GM18907 (cell line): Measurements from ENCODE around the gene ATXN10.

Experiments
- ATAC-seq: cut with Tn5 transposase; IDR thresholded peaks from one replicate; pipeline ENCODE4 v1.9.1; 2021; ENCODE audit warnings: mild to moderate bottlenecking, moderate library complexity; ENCODE audit not compliant: unreplicated experiment

Gene ATXN10

DNA sequence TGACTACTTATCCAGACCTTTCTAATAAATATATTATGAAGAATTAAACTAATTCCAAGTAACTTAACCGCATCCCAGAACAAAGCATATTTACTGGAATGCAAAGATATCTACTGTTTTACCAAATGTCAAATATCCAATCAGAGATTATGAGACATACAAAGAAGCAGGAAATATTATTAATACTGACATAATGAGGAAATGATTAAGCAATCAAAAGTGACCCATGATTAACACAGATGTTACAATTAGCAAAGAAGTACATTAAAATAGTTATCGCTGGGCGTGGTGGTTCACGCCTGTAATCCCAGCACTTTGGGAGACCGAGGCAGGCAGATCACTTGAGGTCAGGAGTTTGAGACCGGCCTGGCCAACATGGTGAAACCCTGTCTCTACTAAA is 200.1 kb downstream of the ATXN10 start:
- no peak for ATAC-seq

DNA sequence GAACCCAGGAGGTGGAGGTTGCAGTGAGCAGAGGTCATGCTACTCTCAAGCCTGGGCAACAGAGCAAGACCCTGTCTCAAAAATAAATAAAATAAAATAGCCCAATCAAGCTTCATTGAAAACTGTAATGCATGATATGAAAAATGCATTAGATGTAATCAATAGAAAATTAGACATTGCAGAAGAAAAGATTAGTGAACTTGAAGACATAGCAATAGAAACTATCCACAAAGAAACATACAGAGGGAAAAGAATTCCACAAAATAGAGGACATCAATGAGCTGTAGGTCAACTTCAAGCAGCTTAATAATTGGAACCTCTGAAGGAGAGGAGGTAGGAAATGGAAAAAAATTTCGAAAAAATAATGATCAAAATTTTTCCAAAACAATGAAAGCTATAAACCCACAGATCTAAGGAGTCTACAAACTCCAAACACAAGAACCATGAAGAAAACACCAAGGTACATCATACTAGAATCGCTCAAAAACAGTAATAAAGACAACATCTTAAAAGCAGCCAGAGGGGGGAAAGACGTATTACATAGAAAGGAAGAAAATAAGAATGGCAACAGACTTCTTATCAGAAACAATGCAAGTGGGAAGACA is 201.1 kb downstream of the ATXN10 start:
- no peak for ATAC-seq

DNA sequence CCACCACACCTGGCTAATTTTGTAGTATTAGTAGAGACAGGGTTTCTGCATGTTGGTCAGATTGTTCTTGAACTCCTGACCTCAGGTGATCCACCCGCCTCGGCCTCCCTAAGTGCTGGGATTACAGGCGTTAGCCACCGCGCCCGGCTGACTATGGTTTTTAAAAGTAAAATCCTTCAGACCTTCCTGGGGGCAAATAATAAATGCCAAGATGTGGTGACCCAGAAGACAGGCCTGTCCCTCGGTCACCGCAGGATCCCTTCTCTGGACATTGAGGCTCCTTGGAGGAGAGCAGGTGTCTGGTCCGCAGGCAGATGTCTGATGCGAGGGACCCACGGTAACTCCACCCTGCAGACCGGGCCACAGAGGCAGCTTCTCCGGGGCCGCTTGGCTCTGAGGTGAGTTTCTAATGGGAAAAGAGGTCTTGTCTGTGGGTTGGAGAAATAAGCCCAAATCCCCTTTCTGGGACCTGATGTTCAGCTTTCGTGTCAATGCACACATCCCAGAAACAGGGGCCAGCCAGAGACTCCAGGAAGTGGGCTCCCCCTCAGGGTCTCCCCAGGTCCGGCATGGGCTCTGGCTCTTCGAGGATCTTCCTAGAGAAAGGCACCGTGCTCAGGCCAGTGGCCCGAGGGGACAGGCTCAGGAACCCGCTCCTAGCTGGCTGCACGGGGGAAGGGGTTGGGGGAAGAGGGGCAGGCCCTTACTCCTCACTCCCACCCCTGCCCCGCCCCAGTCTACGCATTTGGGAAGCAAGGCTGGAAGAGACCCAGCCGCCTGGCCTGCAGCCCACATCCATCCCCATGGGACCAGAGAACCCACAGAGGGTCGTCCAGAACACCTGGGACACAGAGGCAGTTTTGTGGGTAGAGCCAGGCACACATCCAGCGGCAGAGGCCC is 204.8 kb downstream of the ATXN10 start:
- ATAC-seq = no peak

DNA sequence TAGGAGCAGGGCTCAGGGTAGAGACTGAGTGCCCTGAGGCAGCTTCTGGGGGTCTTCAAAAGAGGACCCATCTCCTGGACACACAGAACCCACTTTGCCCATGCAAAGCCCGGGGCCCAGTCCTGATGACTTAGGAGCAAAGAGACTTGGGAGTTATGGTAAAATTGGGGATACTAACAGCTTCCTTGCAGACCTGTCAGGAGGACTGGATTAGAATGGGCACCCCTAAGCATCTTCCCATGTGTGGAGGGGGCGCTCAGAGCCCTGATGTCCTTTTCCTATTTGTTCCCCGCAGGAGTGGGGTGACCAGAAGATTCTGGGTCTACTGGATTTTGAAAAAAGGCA is 205.4 kb downstream of the ATXN10 start:
- no peak for ATAC-seq

DNA sequence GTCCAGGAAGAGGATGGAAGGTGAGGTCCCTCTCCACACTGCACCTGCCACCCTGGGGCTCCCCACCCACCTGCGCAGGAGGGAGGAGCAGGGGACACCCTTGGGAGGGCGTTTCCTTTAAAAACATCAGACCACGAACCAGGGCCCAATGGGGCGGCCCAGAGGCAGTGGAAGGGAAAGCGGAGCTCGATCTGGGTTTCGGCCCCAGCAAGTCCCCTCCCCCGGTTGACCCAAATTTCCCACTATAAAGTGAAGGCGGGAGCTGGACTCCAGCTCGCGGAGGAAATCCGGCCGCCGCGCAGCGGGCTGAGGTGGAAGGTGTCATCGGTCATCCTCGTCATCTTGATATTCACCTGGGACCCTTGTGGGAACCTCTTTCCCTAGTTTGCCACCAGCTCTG is 206.0 kb downstream of the ATXN10 start:
- no peak for ATAC-seq

DNA sequence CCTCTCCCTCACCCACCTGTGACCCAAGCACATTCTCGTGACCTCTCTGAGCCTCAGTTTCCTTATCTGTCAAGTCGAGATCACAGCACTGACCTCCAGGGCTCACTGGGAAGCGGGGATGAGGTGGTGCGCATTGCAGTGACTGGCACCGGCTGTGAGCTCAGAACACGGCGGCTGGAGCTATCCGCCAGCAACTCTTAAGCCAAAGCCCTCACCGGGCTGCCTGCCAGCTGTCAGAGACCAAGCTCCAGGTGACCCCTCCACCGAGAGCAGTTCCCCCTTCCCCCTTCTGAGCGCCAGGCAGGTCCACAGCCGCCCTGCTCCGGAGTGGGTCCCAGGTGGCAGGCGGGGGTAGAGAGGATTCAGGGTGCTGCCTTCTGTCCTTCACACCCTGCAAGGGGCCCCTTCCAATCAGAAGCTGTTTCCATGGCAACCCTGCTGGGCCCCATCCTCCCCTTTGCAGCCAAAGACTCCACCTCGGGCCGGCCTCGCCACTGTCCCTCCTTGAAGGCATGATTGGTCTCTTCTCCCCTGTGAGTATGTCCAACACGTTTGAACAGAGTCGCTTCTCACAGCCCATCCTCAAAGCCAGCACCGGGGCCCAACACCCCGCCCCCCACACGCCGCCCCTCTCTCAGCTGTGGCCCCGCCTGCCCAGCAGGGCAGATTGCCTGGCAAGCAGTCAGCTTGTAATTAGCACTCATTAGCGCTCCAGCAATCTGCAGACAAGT is 206.6 kb downstream of the ATXN10 start:
- no peak for ATAC-seq

DNA sequence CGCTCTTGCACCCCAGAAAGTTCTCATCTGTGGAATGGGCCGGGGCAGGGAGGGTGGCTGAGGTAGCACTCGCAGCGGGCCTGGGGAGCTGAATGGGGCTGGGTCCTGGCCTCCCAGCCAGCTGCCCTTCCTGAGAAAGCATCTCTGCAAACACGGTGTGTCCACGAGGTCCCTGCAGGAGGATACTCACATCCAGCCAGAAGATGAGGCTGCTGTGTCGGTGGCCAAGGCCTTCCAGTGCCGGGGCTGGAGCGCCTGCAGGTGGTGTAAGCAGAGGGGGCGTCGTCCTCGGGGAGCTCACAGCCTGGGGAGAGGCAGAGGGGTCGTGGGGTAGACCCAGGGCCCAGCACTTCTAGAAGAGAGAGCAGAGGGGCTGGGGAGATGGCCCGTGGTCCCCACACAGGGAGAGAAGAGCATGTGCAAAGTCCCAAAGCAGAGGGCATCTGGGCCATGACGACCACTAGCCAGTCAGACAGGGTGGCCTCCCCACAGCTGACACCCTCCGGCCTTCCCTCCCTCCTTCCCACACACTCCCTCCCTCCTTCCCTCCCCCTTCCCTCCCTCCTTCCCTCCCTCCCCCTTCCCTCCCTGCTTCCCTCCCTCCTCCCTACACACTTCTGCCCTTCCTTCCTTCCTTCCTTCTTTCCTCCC is 207.4 kb downstream of the ATXN10 start:
- ATAC-seq = no peak

DNA sequence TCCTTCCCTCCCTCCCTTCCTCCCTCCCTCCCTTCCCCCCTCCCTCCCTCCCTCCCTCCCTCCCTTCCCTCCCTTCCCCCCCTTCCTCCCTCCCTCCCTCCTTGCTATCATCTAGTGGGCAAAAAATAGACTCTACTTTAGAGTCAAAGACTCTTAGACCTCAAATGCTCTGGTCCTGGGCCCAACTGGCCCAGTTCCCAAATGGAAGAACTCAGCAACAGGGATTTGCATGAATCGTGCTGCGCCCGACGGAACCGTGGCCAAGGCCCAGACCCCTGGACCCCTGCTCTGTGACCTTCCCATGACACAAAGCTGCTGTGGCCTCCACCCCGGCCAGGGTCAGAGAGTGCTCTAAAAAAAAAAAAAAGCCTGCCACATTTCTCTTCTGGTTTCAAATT is 207.9 kb downstream of the ATXN10 start:
- ATAC-seq = no peak

DNA sequence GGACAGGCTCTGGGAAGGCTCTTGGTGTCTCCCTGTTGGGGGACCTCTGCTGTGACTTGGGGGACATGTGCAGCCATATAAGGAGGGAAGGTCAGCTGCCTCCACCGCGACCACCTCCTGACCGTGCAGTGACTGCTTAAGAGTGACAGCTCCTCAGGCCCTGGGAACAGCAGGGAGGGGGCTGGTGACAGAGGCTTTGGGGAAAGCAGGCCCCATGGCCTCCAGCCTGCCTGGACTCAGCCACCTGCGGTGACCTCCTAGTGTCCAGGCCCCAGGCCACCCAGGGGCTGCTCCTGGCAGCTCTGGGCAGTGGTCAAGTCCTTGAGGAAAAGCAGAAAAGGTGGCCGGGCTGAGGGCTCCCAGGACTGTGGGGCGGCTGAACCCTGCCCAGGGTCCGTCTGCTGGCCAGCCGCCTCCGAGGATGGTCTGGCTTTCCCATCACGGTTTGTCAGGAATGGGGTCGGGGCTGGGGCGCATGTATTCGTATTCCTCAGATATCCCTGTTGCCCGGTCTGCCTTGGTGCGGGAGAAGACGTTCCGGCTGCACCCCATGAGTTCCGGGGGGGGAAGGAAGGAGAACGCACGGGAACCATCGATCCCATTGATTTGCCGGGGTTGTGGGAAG is 208.6 kb downstream of the ATXN10 start:
- no peak for ATAC-seq

DNA sequence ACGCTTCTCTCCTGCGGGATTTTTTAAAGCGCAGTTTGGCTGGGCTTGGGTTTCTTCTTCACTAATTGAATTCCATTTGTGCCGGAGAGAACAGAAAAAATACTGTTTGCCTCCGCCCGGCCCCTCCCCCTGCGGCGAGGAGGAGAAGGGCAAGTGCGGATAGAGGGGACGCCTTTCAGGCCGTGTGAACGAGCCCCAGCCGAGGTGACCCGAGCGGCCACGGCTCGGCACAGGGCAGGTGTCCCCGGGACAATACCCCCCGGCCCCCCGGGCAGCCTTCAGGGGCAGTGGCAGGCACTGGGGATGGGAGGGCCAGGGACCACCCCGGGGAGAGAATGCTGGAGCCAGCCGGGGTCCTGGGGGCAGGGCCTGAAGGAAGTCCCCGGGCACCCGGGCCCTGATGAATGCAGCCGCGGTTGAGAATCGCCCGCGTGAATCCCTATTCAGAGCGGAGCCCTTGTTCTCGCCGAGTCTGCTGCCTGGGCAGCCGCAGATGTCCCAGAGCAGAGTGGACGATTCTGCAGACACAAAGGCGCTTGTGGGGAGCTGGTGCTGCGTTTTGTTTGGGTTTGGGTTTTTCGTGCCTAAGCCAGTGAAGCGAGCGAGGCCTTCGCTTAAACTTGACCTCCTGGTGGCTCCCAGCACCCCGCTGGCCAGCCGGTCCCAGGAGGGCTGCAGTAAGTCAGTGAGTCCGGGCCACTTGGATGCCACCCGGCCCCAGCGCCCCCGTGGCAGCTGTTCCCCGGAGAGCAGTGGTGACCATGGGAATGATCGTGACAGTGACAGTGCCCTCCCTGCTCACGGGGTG is 209.3 kb downstream of the ATXN10 start:
- ATAC-seq = no peak

DNA sequence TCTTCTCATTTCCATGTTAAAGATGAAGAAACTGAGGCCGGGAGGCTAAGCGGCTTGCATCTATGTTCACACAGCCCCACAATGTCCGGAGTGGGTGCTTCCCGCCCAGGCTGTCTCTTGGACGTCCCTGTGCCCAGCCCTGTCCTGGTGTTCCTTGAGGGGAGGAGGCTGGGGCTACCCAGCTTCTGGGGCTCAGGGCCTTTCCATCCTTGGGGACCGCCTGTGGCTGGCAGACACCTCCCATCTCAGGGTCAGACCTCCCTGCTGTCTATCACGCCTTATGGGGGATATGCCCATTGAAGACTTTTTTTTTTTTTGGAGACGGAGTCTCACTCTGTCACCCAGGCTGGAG is 209.9 kb downstream of the ATXN10 start:
- ATAC-seq = no peak

DNA sequence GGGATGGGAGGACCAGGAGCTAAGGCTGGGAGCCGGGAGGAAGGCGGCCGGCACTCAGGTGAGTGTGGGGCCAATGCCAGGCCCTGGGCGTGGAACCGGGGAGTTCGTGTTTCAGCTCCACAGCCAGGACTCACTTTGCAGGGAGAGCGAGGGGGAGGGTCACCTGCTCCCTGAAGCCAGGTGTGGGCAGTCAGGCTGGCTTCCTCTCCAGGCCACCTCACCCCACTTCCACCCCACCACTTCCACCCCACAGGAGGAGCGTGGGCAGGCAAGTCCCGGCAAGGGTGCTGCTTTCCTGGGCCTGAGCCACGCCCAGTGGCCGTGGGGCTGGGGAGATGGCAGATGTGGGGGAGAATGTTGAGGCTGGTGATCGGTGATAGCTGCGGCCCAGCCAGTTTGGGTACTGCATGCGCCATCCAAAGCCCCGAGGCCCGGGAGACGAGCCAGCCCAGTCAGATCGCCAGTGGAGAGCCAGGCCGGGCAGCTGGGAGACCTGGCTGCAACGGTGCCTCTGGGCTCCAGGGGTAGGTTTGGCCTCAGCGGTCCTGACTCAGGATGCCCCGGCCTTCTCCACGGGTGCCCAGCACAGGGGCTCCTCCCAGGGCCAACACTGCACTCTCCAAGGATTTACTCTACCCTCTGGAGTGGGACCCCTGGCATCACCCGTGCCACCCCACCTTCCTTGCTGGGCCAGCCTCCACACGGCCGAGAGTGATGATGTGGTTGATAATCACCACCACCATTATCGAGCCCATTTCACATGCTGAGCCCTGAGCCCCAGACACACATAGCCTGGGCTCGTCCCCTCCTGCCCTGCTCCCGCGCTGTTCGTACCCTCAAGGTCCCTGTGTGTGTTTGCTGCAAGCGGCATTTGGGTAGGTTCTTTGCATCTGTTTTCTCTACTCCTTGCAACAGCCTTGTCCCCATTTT is 211.5 kb downstream of the ATXN10 start:
- ATAC-seq = no peak

DNA sequence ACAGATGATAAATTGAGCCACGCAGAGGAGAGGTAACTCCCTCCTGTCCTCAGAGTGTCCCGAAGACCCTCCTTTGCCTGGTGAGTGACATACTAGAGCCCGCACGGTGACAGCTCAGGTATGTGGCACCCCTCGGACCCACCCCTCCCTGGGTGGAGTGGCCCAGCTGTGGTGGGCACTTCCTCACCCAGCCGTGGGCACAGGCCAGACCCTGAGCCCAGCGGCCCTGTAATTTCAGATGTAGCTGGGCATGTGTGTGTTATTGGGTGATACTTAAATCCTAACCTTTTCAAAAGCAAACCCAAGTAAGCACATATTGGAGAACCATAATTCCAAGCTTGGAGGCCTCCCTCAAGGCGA is 212.2 kb downstream of the ATXN10 start:
- ATAC-seq = no peak

DNA sequence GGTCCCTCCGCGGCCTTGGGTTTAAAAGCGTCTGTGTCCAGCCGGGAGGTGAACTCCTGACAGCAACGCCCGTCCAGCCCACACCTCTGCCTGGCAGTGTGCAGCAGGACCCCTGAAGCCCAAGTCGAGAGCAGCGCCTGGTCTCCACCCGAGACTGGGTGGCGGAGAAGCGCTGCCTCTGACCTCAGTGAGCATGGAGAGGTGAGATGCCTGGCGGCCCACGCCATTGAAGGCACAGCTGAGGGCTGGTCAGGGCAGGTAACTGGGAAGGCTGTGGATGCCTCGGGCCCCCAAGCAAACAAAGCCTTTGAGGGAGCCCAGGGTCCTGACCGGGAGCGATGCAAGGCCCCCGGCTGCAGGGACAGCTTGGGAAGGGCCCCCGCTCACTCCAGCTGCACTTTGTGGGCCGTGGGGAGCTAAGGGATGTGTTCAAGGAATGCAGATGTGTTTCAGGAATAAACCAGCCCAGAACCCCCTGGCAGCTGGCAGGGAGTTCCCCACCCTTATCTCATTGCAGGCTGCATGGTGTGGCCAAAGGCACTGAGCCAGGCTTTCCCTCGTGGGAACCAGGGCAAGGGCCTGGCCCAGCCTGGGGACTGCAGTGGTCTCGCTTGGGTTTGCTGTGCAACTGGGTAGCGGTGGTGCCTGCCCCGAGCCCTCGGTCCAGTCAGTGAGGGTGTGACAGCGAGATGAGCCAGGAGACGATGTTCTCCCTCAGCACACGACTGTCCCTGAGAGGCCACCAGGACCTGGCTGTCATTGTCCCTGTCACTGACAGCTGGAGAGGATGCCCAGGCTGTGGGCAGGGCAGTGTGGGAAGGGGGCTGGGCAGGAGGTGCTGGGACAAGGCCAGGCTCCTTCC is 212.8 kb downstream of the ATXN10 start:
- no peak for ATAC-seq

DNA sequence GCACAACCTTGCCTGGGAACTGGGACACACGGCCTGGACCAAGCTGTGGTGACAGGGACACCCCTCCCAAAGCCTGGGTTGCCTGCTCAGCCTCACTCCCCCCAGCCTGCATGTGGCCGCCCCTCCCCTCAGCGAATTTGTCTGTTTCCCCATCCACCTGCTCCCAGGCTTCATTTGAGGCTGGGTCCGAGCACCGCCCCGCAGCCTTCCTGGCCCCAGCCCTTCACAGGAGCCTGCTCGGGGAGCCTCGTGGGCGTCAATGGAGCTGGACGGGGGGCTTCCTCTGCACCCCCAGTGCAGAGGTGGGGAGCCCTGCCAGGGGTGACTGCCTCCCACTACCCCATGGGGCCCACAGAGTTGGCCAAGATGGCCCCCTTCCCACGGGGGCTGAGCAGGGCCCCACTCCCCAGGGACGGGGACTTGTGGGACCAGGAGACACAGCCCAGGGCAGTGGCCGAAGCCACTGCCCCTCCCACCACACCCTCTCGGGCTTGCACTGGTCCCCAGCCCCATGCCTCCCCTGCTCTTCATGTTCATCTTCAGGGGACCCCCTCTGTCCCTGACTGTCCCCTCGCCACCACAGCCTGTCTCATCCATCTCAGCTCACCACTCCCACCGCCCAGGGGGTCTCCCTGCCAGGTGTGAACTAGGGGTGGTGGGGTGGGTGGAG is 213.7 kb downstream of the ATXN10 start:
- ATAC-seq = no peak

DNA sequence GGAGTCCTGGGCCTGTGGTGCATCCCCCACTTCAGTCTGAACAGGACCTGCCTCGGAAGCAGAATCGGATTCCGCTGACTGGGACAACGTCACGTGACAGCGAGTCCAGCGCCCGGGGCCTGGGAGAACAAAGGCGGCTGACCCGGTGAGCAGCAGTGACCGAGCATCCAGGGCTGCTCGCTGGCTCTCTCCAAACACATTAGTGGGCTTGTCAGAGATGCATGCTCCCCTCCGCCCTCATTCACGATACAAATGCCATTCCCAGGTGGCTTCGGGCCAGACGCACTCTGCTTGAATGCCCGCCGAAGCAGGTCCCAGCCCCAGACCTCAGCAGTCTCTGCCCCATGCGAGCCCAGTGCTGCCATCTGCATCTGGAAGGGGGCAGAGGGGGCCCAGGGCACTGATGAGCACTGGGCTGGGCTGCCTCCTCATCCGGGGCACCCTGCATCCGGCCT is 214.3 kb downstream of the ATXN10 start:
- no peak for ATAC-seq

DNA sequence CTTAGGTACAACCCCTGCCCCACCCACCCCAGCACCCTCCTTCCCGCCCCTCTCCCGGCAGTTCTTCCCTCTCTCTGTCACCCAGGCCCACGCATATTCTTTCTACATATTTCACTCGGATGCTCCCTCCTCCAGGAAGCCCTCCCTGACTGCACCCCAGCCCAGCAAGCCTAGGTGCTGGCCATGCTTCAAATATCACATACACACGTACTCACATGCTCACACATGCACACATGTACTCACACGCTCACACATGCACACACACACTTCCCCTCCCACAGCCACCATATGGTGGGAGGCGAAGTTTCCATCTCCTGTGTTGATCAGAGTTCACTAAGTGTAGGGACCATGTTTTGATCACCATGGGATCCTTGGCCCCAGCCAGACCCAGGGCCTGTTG is 214.9 kb downstream of the ATXN10 start:
- no peak for ATAC-seq
